ENCODE measurements around the gene CNTNAP2.

The CNTNAP2 gene

GRCh38 chr7:146661435-146661834 is 544.8 kb downstream of the CNTNAP2 start:
- DNase-seq (ENCODE audit: low read depth in 1 of 2, low spot score in 1 of 2), result no peak

- no peak for DNase-seq (ENCODE audit: low read depth in 1 of 2, low spot score in 1 of 2)
Measured at GRCh38 chr7:146661929-146662328, 545.3 kb downstream of the CNTNAP2 start.

DNA sequence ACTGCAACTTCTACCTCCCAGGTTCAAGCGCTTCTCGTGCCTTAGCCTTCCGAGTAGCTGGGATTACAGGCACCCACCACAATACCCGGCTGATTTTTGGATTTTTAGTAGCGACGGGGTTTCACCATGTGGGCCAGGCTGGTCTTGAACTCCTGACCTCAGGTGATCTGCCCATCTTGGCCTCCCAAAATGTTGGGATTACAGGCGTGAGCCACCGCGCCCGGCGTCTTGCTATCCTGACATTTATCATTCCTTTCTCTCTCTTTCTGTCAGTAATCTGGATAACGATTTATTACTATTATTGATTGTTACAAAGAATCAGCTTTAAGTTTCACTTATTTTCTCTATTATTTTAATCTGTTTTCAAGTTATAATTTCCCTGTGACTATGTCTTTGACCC is 548.4 kb downstream of the CNTNAP2 start:
- DNase-seq (ENCODE audit: low read depth in 1 of 2, low spot score in 1 of 2), result no peak

- DNase-seq (ENCODE audit: low read depth in 1 of 2, low spot score in 1 of 2), result no peak
Measured at GRCh38 chr7:146670532-146670931, 553.9 kb downstream of the CNTNAP2 start.

GRCh38 chr7:146681487-146681886 is 564.9 kb downstream of the CNTNAP2 start:
- no peak for DNase-seq (ENCODE audit: low read depth in 1 of 2, low spot score in 1 of 2)

DNA sequence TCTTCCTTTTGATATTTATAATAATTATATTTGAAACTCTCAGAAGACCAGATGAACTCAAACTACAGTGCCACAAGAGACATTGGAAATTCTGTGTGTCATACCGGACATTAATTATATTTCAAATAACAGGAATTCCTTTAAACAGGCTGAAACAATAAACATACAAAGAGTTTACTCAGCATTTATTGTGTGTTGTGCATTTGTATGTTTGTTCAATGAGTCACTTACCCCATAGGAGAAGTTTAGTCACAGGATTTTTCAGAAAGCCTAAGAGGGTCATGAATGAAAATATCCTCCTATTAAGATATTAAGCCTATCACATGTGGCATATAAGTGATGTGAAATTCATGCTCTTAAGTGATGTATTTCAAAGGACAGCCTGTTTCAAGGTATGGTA is 566.8 kb downstream of the CNTNAP2 start:
- no peak for DNase-seq (ENCODE audit: low read depth in 1 of 2, low spot score in 1 of 2)

- DNase-seq (ENCODE audit: low read depth in 1 of 2, low spot score in 1 of 2), result no peak
Measured at GRCh38 chr7:146690987-146691386, 574.4 kb downstream of the CNTNAP2 start.

DNA sequence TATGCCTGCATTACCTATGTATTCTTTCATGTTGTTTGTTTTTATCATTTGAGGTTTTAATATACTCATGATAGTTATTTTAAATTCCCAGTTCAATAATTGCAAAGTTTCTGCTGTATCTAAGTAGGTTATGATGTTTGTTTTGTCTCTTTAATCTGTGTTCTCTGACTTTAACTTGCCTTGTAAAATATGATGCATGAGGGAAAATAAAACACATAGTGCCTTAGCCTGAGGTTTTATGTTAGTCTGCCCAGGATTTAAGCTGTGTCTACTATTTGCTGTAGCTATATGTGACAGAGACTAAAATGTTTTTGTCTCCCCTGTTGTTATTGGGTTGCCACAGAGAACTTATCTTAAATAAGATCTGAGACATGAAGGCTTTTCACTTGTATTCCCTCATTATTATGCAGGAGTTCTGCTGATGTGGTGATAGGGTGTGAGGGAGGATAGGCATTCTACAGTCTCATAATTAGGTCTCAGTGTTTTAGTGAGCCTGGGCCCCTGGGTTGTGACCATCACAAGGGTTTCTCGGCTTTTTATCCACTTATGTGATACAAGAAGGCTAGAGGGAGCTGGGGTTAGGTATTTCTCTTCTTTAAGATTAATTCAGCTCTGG is 582.5 kb downstream of the CNTNAP2 start:
- DNase-seq (ENCODE audit: low read depth in 1 of 2, low spot score in 1 of 2), result no peak

GRCh38 chr7:146700015-146700560 is 583.5 kb downstream of the CNTNAP2 start:
- no peak for DNase-seq (ENCODE audit: low read depth in 1 of 2, low spot score in 1 of 2)

DNA sequence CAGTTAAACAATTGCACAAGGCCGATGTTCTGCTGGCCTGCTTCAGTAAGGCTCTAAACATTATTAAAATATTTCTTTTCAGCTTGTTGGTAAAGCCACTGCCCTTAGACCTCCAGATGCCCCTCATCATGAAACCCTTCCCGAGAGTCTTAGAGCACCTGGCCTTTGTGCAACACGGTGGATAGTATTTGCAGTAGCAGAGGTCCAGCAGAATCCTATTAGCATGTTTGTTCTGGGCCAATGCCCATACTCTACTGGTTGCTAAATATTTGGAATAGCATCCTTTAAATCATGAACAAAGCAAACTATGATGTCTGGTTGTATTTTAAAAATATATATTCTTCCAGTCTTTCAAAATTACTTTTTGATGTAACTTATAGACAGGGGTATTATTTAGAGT is 584.6 kb downstream of the CNTNAP2 start:
- DNase-seq (ENCODE audit: low read depth in 1 of 2, low spot score in 1 of 2), result no peak

DNA sequence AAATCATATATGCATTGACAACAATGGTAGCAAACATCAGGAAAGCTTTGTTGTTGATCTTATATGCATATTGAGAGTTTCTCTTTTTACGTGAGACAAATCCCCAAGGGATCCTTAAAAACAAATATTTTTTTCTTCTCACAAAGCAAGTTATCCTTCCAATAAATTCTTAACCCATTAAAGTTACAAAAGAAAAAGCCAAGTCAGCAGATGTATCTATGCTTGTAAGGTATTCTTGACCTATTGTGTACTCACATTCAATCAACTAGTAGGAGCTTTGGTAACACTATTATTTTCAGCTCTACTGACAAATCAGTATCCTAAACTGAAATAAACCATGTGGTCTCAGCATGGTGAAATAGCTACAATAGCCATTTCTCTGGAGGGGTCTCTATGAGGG is 586.3 kb downstream of the CNTNAP2 start:
- no peak for DNase-seq (ENCODE audit: low read depth in 1 of 2, low spot score in 1 of 2)

DNA sequence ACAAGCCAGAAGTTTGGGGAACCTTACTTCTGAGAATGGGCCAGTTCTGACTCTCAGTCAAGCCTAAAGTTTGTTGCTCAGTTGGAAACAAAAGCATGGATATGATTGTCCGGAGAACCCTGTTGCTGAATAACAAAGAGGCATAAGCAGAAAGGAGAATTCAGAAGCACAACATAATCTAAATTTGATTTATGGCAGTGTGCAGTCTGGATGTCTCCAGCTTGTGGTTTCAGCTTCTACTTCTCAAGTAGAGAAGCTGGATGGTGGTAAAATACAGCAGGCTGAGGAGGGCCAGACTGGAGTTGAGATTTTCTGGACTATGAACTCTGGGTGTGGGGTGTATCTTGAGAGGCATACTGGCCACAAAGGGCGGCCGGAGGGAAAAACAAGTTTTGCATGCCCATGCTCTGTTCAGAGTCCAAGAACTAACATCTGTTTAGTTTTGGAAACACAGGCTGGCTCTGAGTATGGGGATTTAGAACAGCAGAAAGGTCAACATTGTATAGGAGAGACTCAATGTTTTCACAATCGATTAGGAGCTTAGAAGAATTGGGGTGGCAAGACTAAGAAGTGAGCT is 592.9 kb downstream of the CNTNAP2 start:
- DNase-seq (ENCODE audit: low read depth in 1 of 2, low spot score in 1 of 2), result no peak

GRCh38 chr7:146713205-146713604 is 596.6 kb downstream of the CNTNAP2 start:
- DNase-seq (ENCODE audit: low read depth in 1 of 2, low spot score in 1 of 2), result no peak

GRCh38 chr7:146713934-146714333 is 597.3 kb downstream of the CNTNAP2 start:
- no peak for DNase-seq (ENCODE audit: low read depth in 1 of 2, low spot score in 1 of 2)

- DNase-seq (ENCODE audit: low read depth in 1 of 2, low spot score in 1 of 2), result no peak
Measured at GRCh38 chr7:146720195-146720594, 603.6 kb downstream of the CNTNAP2 start.

DNA sequence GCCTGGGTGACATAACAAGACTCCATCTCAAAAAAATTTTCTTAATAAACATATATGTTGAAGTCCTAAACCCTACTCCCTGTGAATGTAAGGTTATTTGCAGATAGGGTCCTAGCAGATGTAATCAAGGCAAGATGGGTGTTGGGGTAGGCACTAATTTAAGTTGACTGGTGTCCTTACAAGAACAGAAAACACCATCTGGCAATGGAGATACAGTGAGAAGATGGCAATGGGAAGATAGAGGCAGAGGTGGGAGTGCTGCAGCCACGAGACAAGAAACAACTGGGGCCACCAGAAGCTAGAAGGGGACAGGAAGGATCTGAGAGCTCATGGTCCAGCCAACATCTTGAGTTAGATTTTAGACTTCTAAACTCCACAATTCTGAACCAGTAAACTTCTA is 606.4 kb downstream of the CNTNAP2 start:
- no peak for DNase-seq (ENCODE audit: low read depth in 1 of 2, low spot score in 1 of 2)

DNA sequence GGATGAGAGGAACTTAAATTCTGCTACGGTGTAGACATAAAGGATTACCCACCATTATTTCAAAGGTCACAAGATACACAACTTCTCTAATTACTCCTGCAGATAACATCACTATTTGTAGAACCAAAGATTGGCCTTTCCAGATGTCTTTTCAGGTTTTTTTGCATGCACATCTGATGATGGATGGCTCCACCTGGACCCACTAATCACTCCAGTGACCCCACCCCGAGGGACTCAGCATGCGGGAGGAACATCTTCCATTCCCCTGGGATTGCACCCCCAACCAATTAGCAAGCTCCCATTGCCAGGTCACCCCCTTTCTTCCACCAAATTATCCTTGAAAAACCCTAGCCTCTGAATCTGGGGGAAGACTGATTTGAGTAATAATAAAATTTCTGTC is 608.9 kb downstream of the CNTNAP2 start:
- DNase-seq (ENCODE audit: low read depth in 1 of 2, low spot score in 1 of 2), result no peak

GRCh38 chr7:146728141-146728540 is 611.5 kb downstream of the CNTNAP2 start:
- no peak for DNase-seq (ENCODE audit: low read depth in 1 of 2, low spot score in 1 of 2)

- DNase-seq (ENCODE audit: low read depth in 1 of 2, low spot score in 1 of 2), result no peak
Measured at GRCh38 chr7:146728611-146729010, 612.0 kb downstream of the CNTNAP2 start.

GRCh38 chr7:146731185-146731584 is 614.6 kb downstream of the CNTNAP2 start:
- no peak for DNase-seq (ENCODE audit: low read depth in 1 of 2, low spot score in 1 of 2)

DNA sequence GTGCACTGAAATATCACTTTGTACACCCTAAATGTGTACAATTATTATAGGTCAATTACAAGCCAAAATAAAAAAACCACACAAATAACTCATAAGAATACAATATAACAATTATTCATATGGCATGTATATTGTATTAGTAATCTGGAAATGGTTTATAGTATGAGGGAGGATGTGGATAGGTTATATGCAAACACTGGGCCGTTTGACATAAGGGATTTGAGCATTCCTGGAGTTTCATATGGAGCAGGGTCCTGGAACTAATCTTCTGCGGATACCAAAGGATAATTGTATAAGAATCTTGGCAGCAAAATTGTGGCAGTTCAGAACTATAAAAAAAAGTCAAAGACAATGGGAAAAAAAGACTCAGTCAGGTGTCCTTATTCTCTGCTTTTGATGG is 619.4 kb downstream of the CNTNAP2 start:
- no peak for DNase-seq (ENCODE audit: low read depth in 1 of 2, low spot score in 1 of 2)

DNA sequence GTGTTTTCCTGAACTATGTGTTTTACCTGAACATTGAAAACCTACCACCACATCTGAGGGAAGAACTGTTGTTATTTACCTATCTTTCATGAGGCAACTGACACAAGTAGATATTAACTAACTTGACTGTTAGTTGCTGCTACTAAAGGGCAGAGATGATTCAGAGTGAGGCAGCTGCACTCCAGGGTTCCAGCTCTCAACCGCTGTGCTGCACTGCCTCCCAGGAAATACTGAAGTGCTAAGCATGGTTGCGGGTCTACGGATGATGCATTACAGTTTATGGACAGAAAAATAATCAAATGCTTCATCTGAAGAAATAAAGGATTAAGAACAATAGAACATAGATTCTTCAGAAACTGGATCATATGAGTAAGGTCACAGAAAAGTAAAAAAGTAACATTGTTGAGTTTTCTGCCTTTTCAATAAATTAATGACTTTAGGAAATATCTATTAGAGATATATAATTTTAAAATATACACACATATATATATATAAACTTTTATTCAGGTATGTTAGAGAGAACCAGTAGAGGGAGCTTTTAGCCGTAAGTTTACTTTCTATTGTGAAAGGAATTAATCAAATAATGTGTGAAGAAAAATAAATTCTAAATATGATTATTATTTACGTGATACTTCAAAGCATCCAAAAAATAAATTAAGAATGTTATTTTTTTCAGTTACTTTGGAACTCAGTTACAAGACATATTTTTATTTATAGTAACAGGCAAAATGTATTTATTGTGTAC is 620.0 kb downstream of the CNTNAP2 start:
- DNase-seq (ENCODE audit: low read depth in 1 of 2, low spot score in 1 of 2), result no peak

Measured in stimulated activated CD4-positive, alpha-beta T cell treated with anti-CD3 and anti-CD28 coated beads, Interleukin-15, amount 100 ng/mL, for 1 hour (primary cell).